DMS53 (cell line): ENCODE results near the gene GLP2R.

Experiments
- DNase-seq: peaks from one replicate; lab custom pipeline; 2025; lab: John Stamatoyannopoulos, UW

GLP2R gene

GRCh38 chr17:9922012-9922848 lies 96.5 kb downstream of the GLP2R start:
- DNase-seq = no peak

- peak; percentile 80 for DNase-seq
These were observed 99.0 kb downstream of the GLP2R start for GRCh38 chr17:9924735-9925191.

GRCh38 chr17:9925457-9925856 lies 99.7 kb downstream of the GLP2R start:
- DNase-seq = no peak

GRCh38 chr17:9926150-9926804 lies 100.6 kb downstream of the GLP2R start:
- no peak for DNase-seq

GRCh38 chr17:9928601-9929333 lies 103.0 kb downstream of the GLP2R start:
- peak; percentile 64 for DNase-seq

- no peak for DNase-seq
These were observed 104.1 kb downstream of the GLP2R start for GRCh38 chr17:9929871-9930270.

- DNase-seq = no peak
These were observed 105.5 kb downstream of the GLP2R start for GRCh38 chr17:9931144-9931741.

- DNase-seq = no peak
These were observed 106.8 kb downstream of the GLP2R start for GRCh38 chr17:9932491-9932890.

GRCh38 chr17:9934331-9934730 lies 108.6 kb downstream of the GLP2R start:
- no peak for DNase-seq

GRCh38 chr17:9935408-9935807 lies 109.7 kb downstream of the GLP2R start:
- DNase-seq = no peak

- DNase-seq = no peak
These were observed 110.4 kb downstream of the GLP2R start for GRCh38 chr17:9936095-9936494.

GRCh38 chr17:9937241-9937761 lies 111.6 kb downstream of the GLP2R start:
- DNase-seq = no peak

GRCh38 chr17:9937901-9938300 lies 112.2 kb downstream of the GLP2R start:
- no peak for DNase-seq

GRCh38 chr17:9938764-9939163 lies 113.0 kb downstream of the GLP2R start:
- no peak for DNase-seq

- no peak for DNase-seq
These were observed 115.1 kb downstream of the GLP2R start for GRCh38 chr17:9940841-9941240.

GRCh38 chr17:9941305-9941704 lies 115.6 kb downstream of the GLP2R start:
- DNase-seq = no peak
